ENCODE data around the gene CCDC7.

The CCDC7 gene

GRCh38 chr10:32877915-32878314 is 432.0 kb downstream of the CCDC7 start:
- H3K9me3 ChIP-seq (ENCODE audit: control insufficient read depth, low read length), result no peaks in the 10 kb centered on the region
- no peak overlapping the region for H3K27ac ChIP-seq (ENCODE audit: low read length, poor library complexity, severe bottlenecking)
- no peak overlapping the region for H2BK12ac ChIP-seq (ENCODE audit: low read length in 2 of 2)
- H3K23ac ChIP-seq (ENCODE audit: low read length in 2 of 2), result no peak overlapping the region
- no peak overlapping the region for H2BK120ac ChIP-seq (ENCODE audit: low read depth, low read length)
- H3K36me3 ChIP-seq (ENCODE audit: control insufficient read depth in 1 of 2, insufficient read depth in 2 of 2, low read depth in 1 of 2, low read length in 2 of 2), result no peaks in the 10 kb centered on the region
- no peaks in the 10 kb centered on the region for H3K4me1 ChIP-seq (ENCODE audit: control insufficient read depth, insufficient read depth, low read depth, low read length)
- H2BK5ac ChIP-seq (ENCODE audit: low read depth, low read length, poor library complexity, severe bottlenecking), result no peak overlapping the region
- no peak overlapping the region for H4K8ac ChIP-seq (ENCODE audit: low read length)
- H3K27me3 ChIP-seq (ENCODE audit: control insufficient read depth in 1 of 2, insufficient read depth in 1 of 2, low read length in 2 of 2), result no peaks in the 10 kb centered on the region
- no peak overlapping the region for H3K14ac ChIP-seq (ENCODE audit: low read length in 2 of 2)
- no peak overlapping the region for H2AFZ ChIP-seq (ENCODE audit: low read depth, low read length)
- H3K79me1 ChIP-seq (replicated peaks; ENCODE audit: low read length, poor library complexity, severe bottlenecking), result no peaks in the 10 kb centered on the region
- H3K4ac ChIP-seq (ENCODE audit: low read depth in 1 of 2, low read length in 2 of 2), result no peak overlapping the region
- DNase-seq, result no peak
- no peak overlapping the region for H3K9ac ChIP-seq (ENCODE audit: low read length)
- no peak overlapping the region for H3K4me3 ChIP-seq (ENCODE audit: insufficient read depth in 1 of 2, low read depth in 1 of 2, low read length in 2 of 2)
- no peak overlapping the region for H3K4me2 ChIP-seq (ENCODE audit: low read length, poor library complexity, severe bottlenecking)
- H2BK15ac ChIP-seq (ENCODE audit: low read depth, poor library complexity, severe bottlenecking), result no peak overlapping the region
- no peak overlapping the region for H2AK5ac ChIP-seq (ENCODE audit: low read length, severe bottlenecking)
- no peak overlapping the region for H3K18ac ChIP-seq (ENCODE audit: low read depth in 1 of 2, low read length in 2 of 2)
- no peak overlapping the region for H4K91ac ChIP-seq (ENCODE audit: low read length)

- no peaks in the 10 kb centered on the region for H3K27me3 ChIP-seq (ENCODE audit: control insufficient read depth in 1 of 2, insufficient read depth in 1 of 2, low read length in 2 of 2)
- no peak overlapping the region for H4K8ac ChIP-seq (ENCODE audit: low read length)
- H3K14ac ChIP-seq (ENCODE audit: low read length in 2 of 2), result no peak overlapping the region
- no peak overlapping the region for H2BK120ac ChIP-seq (ENCODE audit: low read depth, low read length)
- no peaks in the 10 kb centered on the region for H3K36me3 ChIP-seq (ENCODE audit: control insufficient read depth in 1 of 2, insufficient read depth in 2 of 2, low read depth in 1 of 2, low read length in 2 of 2)
- H3K4me2 ChIP-seq (ENCODE audit: low read length, poor library complexity, severe bottlenecking), result no peak overlapping the region
- no peak overlapping the region for H4K91ac ChIP-seq (ENCODE audit: low read length)
- H3K9ac ChIP-seq (ENCODE audit: low read length), result no peak overlapping the region
- no peak overlapping the region for H3K23ac ChIP-seq (ENCODE audit: low read length in 2 of 2)
- no peaks in the 10 kb centered on the region for H3K9me3 ChIP-seq (ENCODE audit: control insufficient read depth, low read length)
- H3K18ac ChIP-seq (ENCODE audit: low read depth in 1 of 2, low read length in 2 of 2), result no peak overlapping the region
- H2AK5ac ChIP-seq (ENCODE audit: low read length, severe bottlenecking), result no peak overlapping the region
- H2AFZ ChIP-seq (ENCODE audit: low read depth, low read length), result no peak overlapping the region
- no peak for DNase-seq
- no peaks in the 10 kb centered on the region for H3K79me1 ChIP-seq (replicated peaks; ENCODE audit: low read length, poor library complexity, severe bottlenecking)
- no peaks in the 10 kb centered on the region for H3K4me1 ChIP-seq (ENCODE audit: control insufficient read depth, insufficient read depth, low read depth, low read length)
- H2BK15ac ChIP-seq (ENCODE audit: low read depth, poor library complexity, severe bottlenecking), result no peak overlapping the region
- no peak overlapping the region for H2BK5ac ChIP-seq (ENCODE audit: low read depth, low read length, poor library complexity, severe bottlenecking)
- no peak overlapping the region for H2BK12ac ChIP-seq (ENCODE audit: low read length in 2 of 2)
- no peak overlapping the region for H3K4ac ChIP-seq (ENCODE audit: low read depth in 1 of 2, low read length in 2 of 2)
- no peak overlapping the region for H3K4me3 ChIP-seq (ENCODE audit: insufficient read depth in 1 of 2, low read depth in 1 of 2, low read length in 2 of 2)
- no peak overlapping the region for H3K27ac ChIP-seq (ENCODE audit: low read length, poor library complexity, severe bottlenecking)
Measured at GRCh38 chr10:32878646-32879045, 432.7 kb downstream of the CCDC7 start.

- H2BK120ac ChIP-seq (ENCODE audit: low read depth, low read length), result no peak overlapping the region
Measured at GRCh38 chr10:32882076-32882475, 436.1 kb downstream of the CCDC7 start.

GRCh38 chr10:32887481-32887880 is 441.5 kb downstream of the CCDC7 start:
- Histone ChIP-seq H3K36me3 (ENCODE audit: control insufficient read depth in 1 of 2, insufficient read depth in 2 of 2, low read depth in 1 of 2, low read length in 2 of 2) (peaks cover 3 to 18% of the 10 kb centered on the region in 2 experiments), H2BK12ac (ENCODE audit: low read length in 2 of 2) (no peak overlapping the region), H3K27me3 (ENCODE audit: control insufficient read depth in 1 of 2, insufficient read depth in 1 of 2, low read length in 2 of 2) (no peaks in the 10 kb centered on the region), H3K9ac (ENCODE audit: low read length) (no peak overlapping the region), H2BK5ac (ENCODE audit: low read depth, low read length, poor library complexity, severe bottlenecking) (no peak overlapping the region), H3K4me2 (ENCODE audit: low read length, poor library complexity, severe bottlenecking) (no peak overlapping the region), H4K91ac (ENCODE audit: low read length) (no peak overlapping the region), H2AFZ (ENCODE audit: low read depth, low read length) (no peak overlapping the region), H2BK120ac (ENCODE audit: low read depth, low read length) (no peak overlapping the region), H3K27ac (ENCODE audit: low read length, poor library complexity, severe bottlenecking) (no peak overlapping the region), H3K9me3 (ENCODE audit: control insufficient read depth, low read length) (no peaks in the 10 kb centered on the region), H4K8ac (ENCODE audit: low read length) (no peak overlapping the region), H3K14ac (ENCODE audit: low read length in 2 of 2) (no peak overlapping the region), H3K23ac (ENCODE audit: low read length in 2 of 2) (no peak overlapping the region), H3K4me1 (ENCODE audit: control insufficient read depth, insufficient read depth, low read depth, low read length) (peaks cover 1% of the 10 kb centered on the region), H2AK5ac (ENCODE audit: low read length, severe bottlenecking) (no peak overlapping the region), H3K18ac (ENCODE audit: low read depth in 1 of 2, low read length in 2 of 2) (no peak overlapping the region), H3K79me1 (replicated peaks; ENCODE audit: low read length, poor library complexity, severe bottlenecking) (peaks cover 2% of the 10 kb centered on the region), H2BK15ac (ENCODE audit: low read depth, poor library complexity, severe bottlenecking) (no peak overlapping the region), H3K4ac (ENCODE audit: low read depth in 1 of 2, low read length in 2 of 2) (no peak overlapping the region), H3K4me3 (ENCODE audit: insufficient read depth in 1 of 2, low read depth in 1 of 2, low read length in 2 of 2) (no peak overlapping the region)
- no peak for DNase-seq
- WGBS, result 87% methylated on average over 7 of the region's 7 CpGs

More at GRCh38 chr10:32882076-32882475, 436.1 kb downstream of the CCDC7 start:
- H2AFZ ChIP-seq (ENCODE audit: low read depth, low read length), result no peak overlapping the region
- H3K9ac ChIP-seq (ENCODE audit: low read length), result no peak overlapping the region
- H3K18ac ChIP-seq (ENCODE audit: low read depth in 1 of 2, low read length in 2 of 2), result no peak overlapping the region
- no peak overlapping the region for H3K4ac ChIP-seq (ENCODE audit: low read depth in 1 of 2, low read length in 2 of 2)
- WGBS, result 93% methylated on average over 6 of the region's 6 CpGs
- no peak overlapping the region for H2BK15ac ChIP-seq (ENCODE audit: low read depth, poor library complexity, severe bottlenecking)
- H3K27me3 ChIP-seq (ENCODE audit: control insufficient read depth in 1 of 2, insufficient read depth in 1 of 2, low read length in 2 of 2), result no peaks in the 10 kb centered on the region
- H3K14ac ChIP-seq (ENCODE audit: low read length in 2 of 2), result no peak overlapping the region
- no peak overlapping the region for H2BK12ac ChIP-seq (ENCODE audit: low read length in 2 of 2)
- no peak overlapping the region for H3K27ac ChIP-seq (ENCODE audit: low read length, poor library complexity, severe bottlenecking)
- no peak overlapping the region for H2AK5ac ChIP-seq (ENCODE audit: low read length, severe bottlenecking)
- no peak overlapping the region for H4K8ac ChIP-seq (ENCODE audit: low read length)
- no peak overlapping the region for H2BK5ac ChIP-seq (ENCODE audit: low read depth, low read length, poor library complexity, severe bottlenecking)
- no peak overlapping the region for H3K23ac ChIP-seq (ENCODE audit: low read length in 2 of 2)
- H3K9me3 ChIP-seq (ENCODE audit: control insufficient read depth, low read length), result no peaks in the 10 kb centered on the region
- H3K4me2 ChIP-seq (ENCODE audit: low read length, poor library complexity, severe bottlenecking), result no peak overlapping the region
- H3K36me3 ChIP-seq (ENCODE audit: control insufficient read depth in 1 of 2, insufficient read depth in 2 of 2, low read depth in 1 of 2, low read length in 2 of 2), result no peaks in the 10 kb centered on the region
- no peak overlapping the region for H3K4me3 ChIP-seq (ENCODE audit: insufficient read depth in 1 of 2, low read depth in 1 of 2, low read length in 2 of 2)
- H4K91ac ChIP-seq (ENCODE audit: low read length), result no peak overlapping the region
- no peak for DNase-seq
- H3K79me1 ChIP-seq (replicated peaks; ENCODE audit: low read length, poor library complexity, severe bottlenecking), result no peaks in the 10 kb centered on the region
- no peaks in the 10 kb centered on the region for H3K4me1 ChIP-seq (ENCODE audit: control insufficient read depth, insufficient read depth, low read depth, low read length)

All from mesenchymal stem cell (in vitro differentiated cells and primary cell).